HUDEP-2 (cell line): ENCODE results near the gene RNF44.

Experiments used
- DNase-seq, 76 experiments: peaks; one replicate each; lab custom pipeline; 2025; ENCODE audit not compliant: unreplicated experiment in 76 of 76; lab: John Stamatoyannopoulos, UW

The RNF44 gene

GRCh38 chr5:176524987-176525386 lies 12.2 kb downstream of the RNF44 start:
- DNase-seq, result no peak

GRCh38 chr5:176524138-176524537 lies 13.1 kb downstream of the RNF44 start:
- no peak for DNase-seq

- no peak for DNase-seq
These were observed 15.4 kb downstream of the RNF44 start for GRCh38 chr5:176521699-176522263.

GRCh38 chr5:176521286-176521685 lies 15.9 kb downstream of the RNF44 start:
- no peak for DNase-seq

- DNase-seq, result no peak
These were observed 17.1 kb downstream of the RNF44 start for GRCh38 chr5:176519810-176520720.

GRCh38 chr5:176517053-176517661 lies 20.0 kb downstream of the RNF44 start:
- no peak for DNase-seq

- DNase-seq, result no peak
These were observed 21.8 kb downstream of the RNF44 start for GRCh38 chr5:176515396-176515795.

- no peak for DNase-seq
These were observed 22.8 kb downstream of the RNF44 start for GRCh38 chr5:176514244-176514950.

- DNase-seq, result no peak
These were observed 23.4 kb downstream of the RNF44 start for GRCh38 chr5:176513788-176514187.

GRCh38 chr5:176508603-176509002 lies 28.6 kb downstream of the RNF44 start:
- DNase-seq, result no peak

GRCh38 chr5:176507911-176508310 lies 29.3 kb downstream of the RNF44 start:
- DNase-seq, result no peak

- DNase-seq, result no peak
These were observed 33.7 kb downstream of the RNF44 start for GRCh38 chr5:176503496-176503895.

GRCh38 chr5:176501333-176501732 lies 35.9 kb downstream of the RNF44 start:
- no peak for DNase-seq

GRCh38 chr5:176500511-176500910 lies 36.7 kb downstream of the RNF44 start:
- DNase-seq, result no peak

GRCh38 chr5:176499273-176499672 lies 37.9 kb downstream of the RNF44 start:
- no peak for DNase-seq

GRCh38 chr5:176497852-176498251 lies 39.4 kb downstream of the RNF44 start:
- no peak for DNase-seq

- no peak for DNase-seq
These were observed 44.8 kb downstream of the RNF44 start for GRCh38 chr5:176492431-176492830.

- no peak for DNase-seq
These were observed 45.3 kb downstream of the RNF44 start for GRCh38 chr5:176491901-176492300.

- DNase-seq, result no peak
These were observed 46.1 kb downstream of the RNF44 start for GRCh38 chr5:176491101-176491502.

GRCh38 chr5:176490301-176490700 lies 46.9 kb downstream of the RNF44 start:
- no peak for DNase-seq

- no peak for DNase-seq
These were observed 48.1 kb downstream of the RNF44 start for GRCh38 chr5:176489077-176489476.
